HG03558 (cell line): ENCODE measurements around the gene BRI3.
"Not testable (repeated sequence)": the region's sequence is repeated elsewhere in the genome, so short reads cannot be mapped to it uniquely, and the experiment has no call there.

ENCODE experiments used
- ATAC-seq: cut with Tn5 transposase; IDR thresholded peaks from one replicate; pipeline ENCODE4 v1.9.1; 2021; ENCODE audit warnings: moderate number of reproducible peaks; ENCODE audit not compliant: unreplicated experiment; ENCODE audit errors: extremely low read depth

BRI3 gene

GRCh38 chr7:98303906-98304305 is 22.4 kb downstream of the BRI3 start:
- ATAC-seq: no peak

- no peak for ATAC-seq
Observed at GRCh38 chr7:98305951-98306535, 24.6 kb downstream of the BRI3 start.

- ATAC-seq: no peak
Observed at GRCh38 chr7:98307971-98308466, 26.5 kb downstream of the BRI3 start.

- ATAC-seq: no peak
Observed at GRCh38 chr7:98309566-98309965, 28.1 kb downstream of the BRI3 start.

DNA sequence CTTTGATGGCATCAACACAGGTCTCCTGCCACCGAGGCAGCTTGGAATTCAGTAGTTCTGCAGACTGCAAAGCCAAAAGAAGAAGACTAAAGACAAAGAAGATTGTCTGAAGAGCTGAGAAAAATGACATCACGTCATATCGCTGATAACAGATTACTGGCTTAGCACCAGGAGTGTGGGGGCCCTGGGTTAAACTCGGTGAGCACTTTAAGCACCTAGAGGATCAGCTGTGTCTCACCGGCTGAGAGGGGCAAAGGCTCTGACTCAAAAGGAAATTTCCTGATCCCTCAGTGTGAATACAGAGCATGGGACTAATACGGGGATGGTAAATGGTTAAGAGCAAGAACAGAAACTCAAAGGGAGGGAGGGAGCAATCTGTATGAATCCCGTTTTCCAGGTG is 30.7 kb downstream of the BRI3 start:
- no peak for ATAC-seq

DNA sequence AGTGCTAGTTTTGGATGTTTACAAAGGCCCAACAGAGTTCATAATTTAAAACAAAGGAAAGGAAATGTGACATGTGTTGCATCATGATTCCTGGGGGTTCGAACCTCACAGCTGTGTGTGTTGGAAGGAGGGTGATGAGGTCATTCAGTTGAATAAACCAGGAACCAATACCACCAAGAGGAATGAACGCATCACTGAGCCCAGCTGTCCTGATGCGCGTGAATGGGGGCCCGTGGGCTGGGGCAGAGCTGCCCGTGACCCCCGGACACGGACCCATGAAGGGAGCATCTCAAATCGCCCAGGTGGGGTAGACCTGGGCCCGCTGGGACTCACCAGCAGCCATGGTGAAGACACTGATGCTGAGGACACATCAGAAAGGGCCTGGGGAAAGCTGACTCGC is 33.0 kb downstream of the BRI3 start:
- ATAC-seq: no peak

DNA sequence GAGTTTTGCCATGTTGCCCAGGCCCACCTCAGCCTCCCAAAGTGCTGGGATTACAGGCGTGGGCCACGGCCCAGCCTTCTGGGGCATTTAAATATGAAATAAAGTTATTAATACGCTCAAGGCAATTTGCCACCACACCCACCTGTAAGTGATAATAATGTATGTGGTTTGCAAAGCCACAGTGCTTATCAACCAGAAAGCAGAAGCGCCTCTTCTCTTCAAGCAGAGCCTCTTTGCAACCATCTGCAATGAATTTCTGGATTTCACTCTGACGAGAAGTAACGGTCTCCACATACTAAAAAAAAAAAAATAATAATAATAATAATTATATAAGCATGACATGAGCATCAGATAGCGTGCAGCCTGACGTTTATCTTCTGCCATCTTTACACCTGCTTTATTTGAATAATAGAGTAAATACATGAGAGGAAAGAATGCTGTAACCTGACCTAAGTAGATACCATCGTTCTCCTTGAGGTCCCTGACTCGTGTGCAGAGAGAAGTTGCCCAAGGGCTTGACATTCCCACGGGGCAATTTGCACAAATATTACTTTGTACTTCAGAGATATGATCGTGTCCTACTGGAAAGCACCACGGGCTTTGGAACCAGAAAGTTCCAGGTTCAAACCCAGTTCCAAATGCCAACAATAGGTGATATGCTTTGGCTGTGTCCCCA is 34.0 kb downstream of the BRI3 start:
- ATAC-seq: no peak

- not testable (repeated sequence) for ATAC-seq
Observed at GRCh38 chr7:98315994-98316527, 34.6 kb downstream of the BRI3 start.

- no peak for ATAC-seq
Observed at GRCh38 chr7:98317366-98318040, 36.0 kb downstream of the BRI3 start.

DNA sequence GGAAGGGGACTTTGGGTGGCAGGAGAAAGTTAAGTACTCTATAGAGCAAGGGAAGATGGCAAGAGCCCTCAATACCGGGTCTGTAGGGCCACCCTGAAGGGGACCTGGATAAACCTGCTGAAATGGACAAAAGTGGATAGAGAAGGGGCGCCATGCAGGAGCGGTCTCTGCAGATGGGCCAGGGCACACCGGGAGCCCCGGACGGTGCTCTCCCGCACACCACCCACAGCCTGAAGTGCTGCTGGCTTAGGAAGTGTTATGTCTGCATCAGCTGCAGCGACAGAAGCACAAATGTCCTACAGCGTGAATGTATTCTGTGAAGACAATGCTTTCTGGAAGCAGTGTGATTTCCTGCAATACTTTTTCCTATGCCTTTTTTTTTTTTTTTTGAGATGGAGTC is 37.7 kb downstream of the BRI3 start:
- no peak for ATAC-seq

DNA sequence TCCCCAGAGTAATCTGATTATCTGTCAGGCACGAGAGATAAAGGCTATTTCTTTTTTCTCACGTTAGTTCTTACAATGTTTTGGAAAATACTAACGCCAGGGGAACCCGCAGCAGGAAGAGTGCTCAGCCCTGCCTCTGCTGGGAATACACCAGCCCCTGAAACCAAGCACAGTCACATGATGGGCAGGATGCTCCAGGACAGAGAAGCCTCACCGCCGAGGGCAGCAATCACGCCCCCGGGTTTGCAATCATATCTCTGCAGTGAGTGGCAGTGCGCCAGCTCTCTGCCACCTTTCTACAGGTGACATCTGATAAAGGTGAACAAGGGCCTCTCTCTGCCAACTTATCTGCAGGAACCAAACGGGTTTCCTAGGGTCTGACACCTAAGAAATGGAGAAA is 39.8 kb downstream of the BRI3 start:
- ATAC-seq: no peak

DNA sequence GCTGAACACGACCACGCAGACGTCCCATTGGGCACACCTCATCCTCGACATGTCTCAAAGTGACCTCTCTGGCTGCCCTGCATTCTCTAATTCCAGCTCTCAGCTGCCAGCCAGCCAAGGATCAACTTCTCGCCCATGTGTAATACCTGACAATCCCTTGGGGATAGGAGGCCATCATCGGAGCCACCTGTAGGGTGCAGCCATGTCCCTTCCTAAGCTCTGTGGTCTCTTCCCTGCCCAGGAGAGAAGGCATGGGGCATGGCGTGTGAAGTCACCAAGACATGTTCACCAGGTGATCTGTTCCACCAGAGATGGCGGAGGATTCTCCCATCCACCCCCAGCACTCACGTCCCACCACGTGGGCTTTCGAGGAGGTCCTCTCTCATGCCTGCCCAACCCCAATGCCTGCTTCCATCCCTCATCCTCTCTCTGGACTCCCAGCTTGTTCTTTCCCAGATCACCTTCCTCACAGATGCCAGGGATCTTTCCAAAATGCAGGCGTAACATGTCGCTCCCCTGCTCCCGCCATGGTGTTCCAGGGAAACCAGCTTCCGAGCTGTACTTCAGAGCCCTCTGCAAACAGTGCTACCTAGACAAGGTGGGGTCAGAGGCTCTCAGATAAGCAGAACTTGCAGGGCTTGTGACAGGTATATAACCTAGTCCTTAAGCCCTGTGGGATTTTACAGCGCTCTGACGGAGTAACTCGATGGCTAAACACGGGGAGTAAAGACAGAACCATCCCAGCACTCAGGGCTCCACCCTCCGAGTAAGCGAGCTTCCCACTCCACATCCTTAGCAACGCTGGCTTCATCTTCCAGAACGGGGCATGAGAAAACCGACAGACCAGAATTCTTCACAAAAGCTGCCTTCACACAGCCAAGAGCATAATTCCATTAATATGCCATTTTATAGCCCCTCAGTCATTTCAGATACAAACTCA is 41.1 kb downstream of the BRI3 start:
- no peak for ATAC-seq

DNA sequence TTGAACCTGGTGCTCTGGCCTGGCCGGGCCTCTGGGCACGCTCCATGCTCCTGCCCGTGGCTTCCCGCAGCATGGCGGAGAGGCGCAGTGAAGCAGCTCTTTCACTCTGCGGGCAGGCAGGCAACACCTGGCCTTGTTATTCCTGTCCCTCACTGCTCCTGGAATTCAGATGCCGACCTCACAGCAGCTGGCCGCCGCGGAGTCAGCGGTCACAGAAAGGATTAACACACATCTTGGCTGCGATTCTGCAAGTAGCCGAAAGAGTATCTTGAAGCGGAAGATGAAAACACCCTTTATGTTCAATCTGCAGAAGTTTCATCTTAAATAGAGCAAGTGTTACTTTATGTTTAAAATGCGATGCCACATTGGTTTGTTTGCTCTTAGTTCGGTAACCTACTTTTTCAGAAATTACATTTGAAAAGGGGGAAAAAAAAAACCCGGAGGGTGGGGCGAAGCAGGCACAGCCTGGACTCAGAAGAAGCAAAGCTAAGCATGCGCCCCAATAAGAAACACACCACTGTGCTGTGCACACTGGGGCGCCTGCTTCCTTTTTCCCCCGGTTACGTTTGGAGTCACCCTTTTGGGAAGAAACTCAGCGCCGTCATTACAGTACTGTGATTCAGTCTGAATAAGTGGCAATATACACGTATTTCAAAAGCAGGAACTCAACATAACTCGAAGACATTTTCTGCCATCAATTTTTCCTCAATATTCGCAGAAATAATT is 42.3 kb downstream of the BRI3 start:
- no peak for ATAC-seq

DNA sequence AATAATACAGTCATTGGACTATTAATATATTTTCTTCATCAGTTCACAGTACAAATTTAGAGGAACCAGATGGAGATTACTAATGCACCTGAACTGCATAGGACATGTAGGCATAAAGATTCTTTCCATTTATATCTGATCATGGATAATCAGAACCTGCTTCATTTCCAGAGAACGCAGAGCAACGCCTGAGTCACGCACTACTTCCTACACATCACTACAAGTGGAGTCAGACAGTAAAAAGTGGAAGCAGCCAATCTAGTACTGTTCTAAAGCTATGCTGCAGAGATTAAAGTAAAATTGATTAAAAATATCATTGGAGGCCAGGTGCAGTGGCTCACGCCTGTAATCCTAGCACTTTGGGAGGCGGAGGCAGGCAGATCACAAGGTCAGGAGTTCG is 43.3 kb downstream of the BRI3 start:
- no peak for ATAC-seq

DNA sequence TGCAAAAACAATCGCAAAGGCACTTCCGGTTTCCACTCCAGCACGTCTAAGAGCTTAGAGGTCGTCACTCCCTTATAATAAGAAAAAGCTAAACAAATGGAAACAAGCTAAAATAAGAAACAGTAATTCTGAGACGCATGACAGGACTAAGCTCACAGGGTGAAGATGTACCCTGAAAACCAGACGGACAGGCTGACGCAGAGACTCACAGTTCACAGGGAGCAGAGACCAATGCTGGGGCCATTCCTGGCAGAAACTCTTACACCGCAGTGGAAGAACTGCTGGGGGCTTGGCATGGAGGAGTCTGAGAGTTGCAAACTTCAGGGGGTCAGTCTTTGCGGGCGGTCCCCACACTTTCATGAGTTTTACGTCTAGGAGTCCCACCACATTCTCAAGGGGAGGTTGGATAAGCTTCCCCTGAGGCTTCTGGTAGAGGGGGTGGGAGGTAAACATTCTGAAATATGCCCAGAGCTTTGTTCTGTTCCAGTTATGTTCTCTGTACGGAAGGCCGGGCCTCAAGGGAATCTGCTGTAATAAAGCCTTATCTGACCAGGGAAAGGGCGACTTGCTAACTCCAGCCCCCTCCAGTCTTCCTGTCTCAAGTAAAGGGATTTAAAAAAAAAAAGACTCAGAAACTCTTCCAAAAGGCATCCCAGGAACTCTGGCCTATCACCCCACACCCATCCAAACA is 47.8 kb downstream of the BRI3 start:
- ATAC-seq: no peak

- ATAC-seq: no peak
Observed at GRCh38 chr7:98329791-98330373, 48.4 kb downstream of the BRI3 start.

GRCh38 chr7:98330926-98331529 is 49.5 kb downstream of the BRI3 start:
- ATAC-seq: no peak

GRCh38 chr7:98334081-98334480 is 52.6 kb downstream of the BRI3 start:
- ATAC-seq: no peak
